Measurements from ENCODE around the gene RARS2.

RARS2 gene

DNA sequence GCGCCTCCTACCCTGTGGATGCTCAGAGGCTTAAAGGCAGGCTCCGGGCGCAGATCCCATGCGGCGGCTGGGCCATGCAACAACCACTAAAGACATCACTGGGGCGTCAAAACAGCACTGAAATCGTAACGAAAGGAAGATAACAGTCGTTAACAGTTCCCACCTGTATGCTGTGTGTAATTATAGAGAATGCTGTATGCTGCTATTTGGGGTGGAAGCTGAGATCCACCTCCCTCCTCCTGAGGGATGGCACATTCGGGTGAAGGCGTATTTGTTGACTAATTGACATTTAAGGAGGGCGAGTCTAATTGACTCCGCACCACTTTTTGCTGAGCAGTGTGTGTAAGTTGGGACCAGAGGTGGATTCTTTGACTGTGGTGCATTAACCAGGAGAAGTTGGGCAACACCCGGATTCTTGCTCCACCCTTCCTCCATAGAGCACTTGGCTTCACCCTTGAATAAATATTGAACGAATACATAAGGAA, 116.3 kb downstream of the RARS2 start:
- Histone ChIP-seq H3K23ac (ENCODE audit: low read depth, low read length, poor library complexity) (peak overlapping the region; percentile 62), H4K91ac (ENCODE audit: low read depth, low read length, poor library complexity) (no peak overlapping the region), H3K27me3 (ENCODE audit: control insufficient read depth in 3 of 3, insufficient read depth in 3 of 3, low read depth in 1 of 3, low read length in 3 of 3) (peaks cover 0 to 6% (median 0%) of the 10 kb centered on the region in 3 experiments), H3K36me3 (replicated peaks in 1 of 2; ENCODE audit: control insufficient read depth in 2 of 2, insufficient read depth in 2 of 2, low read length in 2 of 2) (no peaks in the 10 kb centered on the region), H2BK120ac (ENCODE audit: low read depth, low read length) (no peak overlapping the region), H3K18ac (ENCODE audit: low read length) (peak overlapping the region; percentile 97), H3K4me2 (ENCODE audit: insufficient read depth, low read length, poor library complexity, severe bottlenecking) (peak overlapping the region; percentile 65), H3K9ac (ENCODE audit: low read depth, low read length, poor library complexity) (peak overlapping the region; percentile 96), H2BK12ac (ENCODE audit: low read length) (no peak overlapping the region), H3K4me3 (ENCODE audit: low read length in 2 of 2) (peak overlapping the region; percentile 85 to 89), H4K8ac (ENCODE audit: low read depth, low read length) (no peak overlapping the region), H3K4ac (ENCODE audit: low read length) (no peak overlapping the region), H3K79me1 (ENCODE audit: low read depth, low read length) (no peaks in the 10 kb centered on the region), H3K4me1 (ENCODE audit: control insufficient read depth in 2 of 2, insufficient read depth in 1 of 2, low read depth in 1 of 2, low read length in 2 of 2) (peaks cover 0 to 5% of the 10 kb centered on the region in 2 donors), H2BK5ac (ENCODE audit: low read length) (no peak overlapping the region), H3K9me3 (replicated peaks in 1 of 2; ENCODE audit: control insufficient read depth in 2 of 2, insufficient read depth in 1 of 2, low read depth in 1 of 2, low read length in 2 of 2) (no peaks in the 10 kb centered on the region), H2AFZ (ENCODE audit: low read length) (peak overlapping the region; percentile 96), H3K14ac (ENCODE audit: low read length) (no peak overlapping the region), H2AK5ac (ENCODE audit: low read depth, low read length) (no peak overlapping the region), H3K27ac (replicated peaks; ENCODE audit: low read length) (peak overlapping the region; percentile 50), H2BK15ac (ENCODE audit: low read length) (no peak overlapping the region)
- no peak for DNase-seq (ENCODE audit: low spot score)
- WGBS, 2 donors (ENCODE audit: extremely low coverage in 2 of 2, insufficient read length in 2 of 2, insufficient replicate concordance in 1 of 2): no CpG with 5 or more reads among the region's 15 CpGs

DNA sequence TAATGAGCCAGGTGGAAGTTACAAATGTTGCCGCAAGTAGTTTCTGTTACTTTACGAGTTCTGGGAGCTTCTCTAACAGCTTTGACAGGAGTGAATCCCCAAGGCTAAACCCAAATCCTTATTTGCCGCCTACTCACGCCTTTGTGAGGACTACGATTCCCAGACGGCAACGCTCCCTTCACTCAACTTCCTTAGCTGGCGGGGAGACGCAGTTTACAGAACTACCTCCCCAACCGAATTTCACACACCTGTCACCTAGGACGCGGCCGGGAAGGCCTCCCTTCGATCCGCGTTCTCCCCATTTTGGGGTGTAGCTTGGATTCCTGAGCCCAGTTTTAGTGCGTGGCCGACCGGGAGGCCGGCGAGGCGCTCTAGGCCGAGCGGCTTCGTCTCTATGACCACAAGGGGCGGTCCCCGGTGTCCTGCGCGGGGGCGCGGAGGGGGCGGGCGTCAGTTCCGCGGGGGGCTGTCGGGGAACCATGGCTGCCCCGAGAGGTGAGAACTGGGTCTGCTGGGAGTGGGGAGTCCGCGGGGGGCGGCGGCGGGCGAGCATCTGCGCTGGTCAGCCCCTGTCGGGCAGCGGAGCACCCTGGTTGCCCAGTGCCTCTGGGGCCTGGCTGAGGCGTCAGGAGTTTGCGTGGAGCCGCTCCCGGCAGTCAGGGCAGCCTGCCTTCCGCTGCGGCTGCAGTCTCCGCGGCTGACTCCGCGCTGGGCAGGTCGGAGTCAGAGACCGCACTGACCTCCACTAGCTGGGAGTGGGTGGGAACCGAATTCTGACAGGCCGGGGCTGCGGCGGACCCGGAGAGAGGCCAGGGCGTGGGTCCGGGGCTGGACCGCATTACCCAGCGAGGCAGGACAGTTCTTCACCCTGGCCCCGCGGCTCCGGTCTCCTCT, 117.0 kb downstream of the RARS2 start, which contains the start of gene SLC35A1:
Gene SLC35A1 (plus strand): TSS at position 450 of the 894 bp plus-strand sequence. CDS start 30 bp downstream, at position 480.
- Histone ChIP-seq H3K9me3 (replicated peaks in 1 of 2; ENCODE audit: control insufficient read depth in 2 of 2, insufficient read depth in 1 of 2, low read depth in 1 of 2, low read length in 2 of 2) (no peaks in the 10 kb centered on the region), H3K4me3 (ENCODE audit: low read length in 2 of 2) (peak within 1 kb of the TSS; percentile 85 to 89), H2AFZ (ENCODE audit: low read length) (peak within 1 kb of the TSS; percentile 96), H3K27ac (replicated peaks; ENCODE audit: low read length) (peak within 1 kb of the TSS; percentile 50), H4K8ac (ENCODE audit: low read depth, low read length) (no peak within 1 kb of the TSS), H2BK5ac (ENCODE audit: low read length) (no peak within 1 kb of the TSS), H2BK12ac (ENCODE audit: low read length) (peak within 1 kb of the TSS; percentile 78), H3K14ac (ENCODE audit: low read length) (peak within 1 kb of the TSS; percentile 78), H3K4ac (ENCODE audit: low read length) (no peak within 1 kb of the TSS), H3K23ac (ENCODE audit: low read depth, low read length, poor library complexity) (peak within 1 kb of the TSS; percentile 62), H2BK120ac (ENCODE audit: low read depth, low read length) (no peak within 1 kb of the TSS), H2BK15ac (ENCODE audit: low read length) (peak within 1 kb of the TSS; percentile 69), H3K9ac (ENCODE audit: low read depth, low read length, poor library complexity) (peak within 1 kb of the TSS; percentile 96), H3K36me3 (replicated peaks in 1 of 2; ENCODE audit: control insufficient read depth in 2 of 2, insufficient read depth in 2 of 2, low read length in 2 of 2) (no peaks in the 10 kb centered on the region), H3K4me1 (ENCODE audit: control insufficient read depth in 2 of 2, insufficient read depth in 1 of 2, low read depth in 1 of 2, low read length in 2 of 2) (peaks cover 0 to 5% of the 10 kb centered on the region in 2 donors), H3K79me1 (ENCODE audit: low read depth, low read length) (no peaks in the 10 kb centered on the region), H2AK5ac (ENCODE audit: low read depth, low read length) (no peak within 1 kb of the TSS), H4K91ac (ENCODE audit: low read depth, low read length, poor library complexity) (no peak within 1 kb of the TSS), H3K18ac (ENCODE audit: low read length) (peak within 1 kb of the TSS; percentile 98), H3K4me2 (ENCODE audit: insufficient read depth, low read length, poor library complexity, severe bottlenecking) (peak within 1 kb of the TSS; percentile 65), H3K27me3 (ENCODE audit: control insufficient read depth in 3 of 3, insufficient read depth in 3 of 3, low read depth in 1 of 3, low read length in 3 of 3) (peaks cover 0 to 6% (median 0%) of the 10 kb centered on the region in 3 experiments)
- peak; percentile 82 for DNase-seq (ENCODE audit: low spot score)
- no CpG with 5 or more reads among the region's 70 CpGs for WGBS, 2 donors (ENCODE audit: extremely low coverage in 2 of 2, insufficient read length in 2 of 2, insufficient replicate concordance in 1 of 2)

DNA sequence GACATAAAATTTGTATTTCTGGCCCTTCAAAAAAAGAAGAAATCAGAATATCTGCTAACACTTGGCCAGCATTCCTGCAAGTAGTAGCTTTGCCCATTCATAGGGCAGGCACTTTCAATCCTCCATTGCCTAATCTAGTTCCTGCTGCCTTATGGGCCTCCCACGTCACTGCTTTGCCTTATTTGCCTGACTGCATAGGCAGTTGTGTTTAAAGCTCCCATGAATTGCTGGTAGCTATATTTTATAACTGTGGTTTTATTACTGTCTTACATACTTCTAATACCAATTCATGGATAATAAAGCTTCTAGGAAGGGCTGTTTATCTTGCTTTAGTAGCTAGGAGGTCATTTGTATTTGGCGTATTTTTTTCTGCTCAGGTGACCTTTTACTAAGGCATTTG, 124.7 kb downstream of the RARS2 start:
- H2AFZ ChIP-seq (ENCODE audit: low read length): no peak overlapping the region
- H2BK120ac ChIP-seq (ENCODE audit: low read depth, low read length): no peak overlapping the region
- WGBS, 2 donors (ENCODE audit: extremely low coverage in 2 of 2, insufficient read length in 2 of 2, insufficient replicate concordance in 1 of 2): no CpG with 5 or more reads among the region's 2 CpGs
- H2BK15ac ChIP-seq (ENCODE audit: low read length): no peak overlapping the region
- H3K9ac ChIP-seq (ENCODE audit: low read depth, low read length, poor library complexity): no peak overlapping the region
- no peak overlapping the region for H2BK12ac ChIP-seq (ENCODE audit: low read length)
- no peak overlapping the region for H3K27ac ChIP-seq (replicated peaks; ENCODE audit: low read length)
- no peak overlapping the region for H3K4ac ChIP-seq (ENCODE audit: low read length)
- no peaks in the 10 kb centered on the region for H3K36me3 ChIP-seq (replicated peaks in 1 of 2; ENCODE audit: control insufficient read depth in 2 of 2, insufficient read depth in 2 of 2, low read length in 2 of 2)
- peaks cover 0 to under 1% (median 0%) of the 10 kb centered on the region in 3 experiments for H3K27me3 ChIP-seq (ENCODE audit: control insufficient read depth in 3 of 3, insufficient read depth in 3 of 3, low read depth in 1 of 3, low read length in 3 of 3)
- no peaks in the 10 kb centered on the region for H3K4me1 ChIP-seq (ENCODE audit: control insufficient read depth in 2 of 2, insufficient read depth in 1 of 2, low read depth in 1 of 2, low read length in 2 of 2)
- H4K91ac ChIP-seq (ENCODE audit: low read depth, low read length, poor library complexity): no peak overlapping the region
- peaks cover 2% of the 10 kb centered on the region for H3K79me1 ChIP-seq (ENCODE audit: low read depth, low read length)
- H3K4me3 ChIP-seq (ENCODE audit: low read length in 2 of 2): no peak overlapping the region
- H4K8ac ChIP-seq (ENCODE audit: low read depth, low read length): no peak overlapping the region
- H3K9me3 ChIP-seq (replicated peaks in 1 of 2; ENCODE audit: control insufficient read depth in 2 of 2, insufficient read depth in 1 of 2, low read depth in 1 of 2, low read length in 2 of 2): no peaks in the 10 kb centered on the region
- no peak for DNase-seq (ENCODE audit: low spot score)
- no peak overlapping the region for H3K18ac ChIP-seq (ENCODE audit: low read length)
- H3K23ac ChIP-seq (ENCODE audit: low read depth, low read length, poor library complexity): no peak overlapping the region
- H3K14ac ChIP-seq (ENCODE audit: low read length): no peak overlapping the region
- H3K4me2 ChIP-seq (ENCODE audit: insufficient read depth, low read length, poor library complexity, severe bottlenecking): no peak overlapping the region
- H2BK5ac ChIP-seq (ENCODE audit: low read length): no peak overlapping the region
- no peak overlapping the region for H2AK5ac ChIP-seq (ENCODE audit: low read depth, low read length)

Data from neuronal stem cell (in vitro differentiated cells).